Right ventricle myocardium inferior (tissue), 1 donor: ENCODE data around the gene HOXA3. TPM values are rescaled to one million over a fixed set of nuclear protein-coding genes. Genes with fewer than 3 reads are reported as not detected.

Experiments
- ATAC-seq: fragments of 200-7000 bp; cut with Tn5 transposase; one replicate; pipeline ENCODE4 v1.9.1; 2020; ENCODE audit warnings: mild to moderate bottlenecking, moderate library complexity
- DNase-seq: peaks from one replicate; pipeline ENCODE4 v3.0.0; 2021; ENCODE audit errors: missing footprints
- intact Hi-C: fragments of 100-400 bp; cut with DNase I; formaldehyde crosslinking; loops from one replicate; pipeline ENCODE4 v1.11.0; 2022
- total RNA-seq: library from RNA; stranded (reverse); fragmentation: NEBNext Ultra II Directional; extraction: Animal tissue kit (Norgen Biotek cat#: 25700); gene quantifications from one replicate; pipeline ENCODE4 v1.2.1, GENCODE V29; 2021
- donor health status: DM: no; HTN: yes; CAD: no; lungs with severe emphysema.

The HOXA3 gene
- total RNA-seq, 1 donor from 2014 or later, result not detected

DNA sequence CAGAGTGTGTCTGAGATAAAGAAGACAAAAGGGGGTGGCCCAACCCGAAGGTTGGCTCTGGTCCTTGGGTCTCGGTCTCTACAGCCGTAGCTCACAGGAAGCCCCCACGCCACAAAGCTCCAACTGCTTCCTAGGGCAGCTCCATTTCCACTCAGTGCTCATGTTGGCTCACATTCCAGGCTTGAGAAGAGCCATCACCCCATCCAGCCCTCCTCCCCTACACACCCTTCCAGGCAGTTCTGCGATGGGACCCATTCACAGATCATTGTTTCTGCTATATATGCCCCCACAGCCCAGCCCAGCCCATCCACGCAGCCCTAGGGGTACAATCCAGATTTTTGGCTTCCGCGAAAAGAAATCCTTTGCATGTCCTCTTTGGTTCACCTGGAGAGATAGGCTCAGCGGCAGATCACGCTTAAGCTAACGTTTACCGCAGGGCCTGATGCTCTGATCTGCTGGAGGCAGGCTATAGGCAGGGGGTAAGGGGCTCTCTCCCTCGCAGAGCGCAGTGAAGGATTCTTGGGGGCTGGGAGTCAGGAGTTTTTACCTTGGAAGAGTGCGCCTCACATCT, 38.9 kb upstream of the HOXA3 start:
- intact Hi-C loops, result no loop called here
- DNase-seq (no peak), ATAC-seq (no peak)

DNA sequence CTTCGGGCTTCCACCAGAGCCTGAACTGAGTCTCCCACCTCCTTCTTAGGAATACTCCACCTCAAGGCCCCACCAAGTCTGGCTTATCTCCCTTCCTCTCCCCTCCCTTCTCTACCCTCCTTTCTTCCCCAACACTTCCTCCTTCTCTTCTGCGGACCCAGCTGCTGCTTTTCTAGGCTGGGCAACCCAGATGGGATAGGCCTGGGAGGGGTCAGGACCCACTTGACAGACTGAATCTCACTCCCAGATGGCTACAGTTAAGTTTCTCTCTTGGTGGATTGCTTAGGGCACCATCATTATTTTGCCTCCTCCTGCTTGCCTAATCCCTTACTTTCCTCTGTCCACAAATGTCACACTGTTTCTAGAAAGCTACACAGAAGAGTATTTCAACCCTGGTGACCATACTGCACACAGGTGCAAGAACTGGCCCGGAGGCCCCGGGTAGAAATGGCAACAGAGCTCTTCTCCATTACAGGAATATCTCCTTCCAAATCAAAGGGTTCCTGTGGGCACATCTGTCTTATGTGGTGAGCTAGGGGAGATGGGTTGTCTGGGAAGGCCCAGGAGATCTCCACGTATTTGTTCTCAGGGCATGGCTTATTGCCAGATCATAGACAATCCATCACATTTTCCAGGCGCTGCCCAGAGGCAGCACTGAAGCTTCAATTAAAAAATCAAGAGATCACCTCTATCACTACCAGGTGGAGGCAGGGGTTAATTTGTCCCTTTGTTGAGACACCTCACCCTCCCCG, 37.8 kb upstream of the HOXA3 start:
- no peak for DNase-seq
- intact Hi-C loops, result no loop called here
- no peak for ATAC-seq

DNA sequence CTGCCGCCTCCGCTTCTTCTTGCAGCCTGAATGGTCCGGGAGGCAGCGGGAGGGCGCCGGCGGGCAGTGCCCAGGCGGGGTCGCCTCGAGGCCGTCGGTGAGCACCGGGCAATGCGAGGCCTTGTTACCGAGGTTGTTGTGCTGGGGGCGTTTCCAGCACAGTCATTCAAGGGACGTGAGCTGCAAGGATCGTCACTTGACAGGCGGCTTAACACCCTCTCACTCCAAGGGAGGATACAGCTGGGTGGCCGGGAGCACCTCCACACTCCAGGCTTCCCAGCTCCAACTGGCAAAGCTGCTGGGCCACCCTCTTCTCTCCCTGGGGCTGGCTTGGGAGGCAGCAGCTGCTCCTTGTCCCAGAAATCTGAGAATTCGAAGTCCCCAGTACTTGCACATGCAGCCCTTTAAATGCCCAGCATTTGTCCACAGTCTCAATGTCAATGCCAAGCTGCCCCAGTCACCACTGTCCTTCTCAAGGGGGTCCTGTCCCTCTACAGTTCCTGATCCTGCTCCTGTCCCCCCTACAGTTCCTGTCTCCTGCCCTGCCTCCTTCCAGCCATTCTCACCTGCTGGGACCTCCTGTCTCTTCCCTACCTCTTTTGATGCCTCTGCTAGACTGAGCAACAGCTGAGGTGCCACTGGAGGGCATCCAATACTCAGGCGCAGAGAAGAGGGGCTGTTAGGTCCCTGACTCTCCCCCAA, 37.1 kb upstream of the HOXA3 start:
- ATAC-seq (no peak), DNase-seq (no peak)
- intact Hi-C loops, result no loop called here

GRCh38 chr7:27188386-27189294, 36.3 kb upstream of the HOXA3 start:
- no peak for ATAC-seq
- intact Hi-C loops, result no loop called here
- DNase-seq, result no peak

- no peak for DNase-seq
- intact Hi-C loops, result no loop called here
Measured at GRCh38 chr7:27187475-27188385, 35.3 kb upstream of the HOXA3 start.

DNA sequence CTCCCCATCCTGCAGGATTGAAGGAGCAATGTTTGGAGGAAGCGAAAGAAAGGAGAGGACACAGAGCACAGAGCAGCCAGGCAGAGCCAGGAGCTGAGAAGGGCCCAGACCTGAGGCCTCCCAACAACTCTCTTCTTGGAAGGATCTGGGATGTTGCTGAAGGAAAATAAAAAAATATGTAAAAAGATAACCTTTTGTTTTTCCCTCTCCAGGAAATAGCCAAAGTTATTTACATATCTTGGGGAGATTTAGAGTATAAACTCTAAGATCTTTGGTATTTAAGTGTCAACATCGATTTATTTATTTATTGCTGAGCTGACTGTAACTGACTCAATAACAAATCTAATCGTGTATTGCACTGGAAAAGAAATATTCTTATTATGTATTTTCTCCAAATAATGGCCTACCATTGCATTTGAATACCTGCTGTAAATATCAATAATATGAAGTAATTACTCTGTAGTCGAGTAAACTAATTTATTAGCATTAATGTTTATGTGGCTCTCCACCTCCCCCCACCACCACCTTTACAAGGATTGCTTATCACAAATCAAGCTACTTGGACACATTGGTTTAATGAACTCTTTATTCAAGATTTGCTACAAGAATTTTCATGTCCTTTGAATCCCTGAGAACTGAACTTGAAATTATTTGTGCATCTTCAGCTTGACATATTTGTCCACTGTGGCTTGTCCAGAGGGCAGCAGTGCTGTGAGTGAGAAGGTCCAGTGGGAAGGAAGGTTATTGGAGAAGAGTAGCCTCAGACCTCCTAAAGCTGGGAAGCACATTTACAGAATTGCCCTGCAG, 34.5 kb upstream of the HOXA3 start:
- no peak for ATAC-seq
- DNase-seq, result no peak
- intact Hi-C loops, result no loop called here

More at GRCh38 chr7:27187475-27188385, 35.3 kb upstream of the HOXA3 start:
- ATAC-seq, result no peak

GRCh38 chr7:27185854-27186667, 33.7 kb upstream of the HOXA3 start:
- no peak for ATAC-seq
- intact Hi-C loops, result no loop called here

GRCh38 chr7:27185013-27185853, 32.9 kb upstream of the HOXA3 start, which contains the start of gene HOXA11:
Gene HOXA11 (minus strand): TSS chr7:27185232. CDS start chr7:27185144, 88 bp downstream.
- ATAC-seq (no peak), DNase-seq (no peak)
- intact Hi-C loops, result no loop called here

More at GRCh38 chr7:27185854-27186667, 33.7 kb upstream of the HOXA3 start:
- DNase-seq, result no peak

DNA sequence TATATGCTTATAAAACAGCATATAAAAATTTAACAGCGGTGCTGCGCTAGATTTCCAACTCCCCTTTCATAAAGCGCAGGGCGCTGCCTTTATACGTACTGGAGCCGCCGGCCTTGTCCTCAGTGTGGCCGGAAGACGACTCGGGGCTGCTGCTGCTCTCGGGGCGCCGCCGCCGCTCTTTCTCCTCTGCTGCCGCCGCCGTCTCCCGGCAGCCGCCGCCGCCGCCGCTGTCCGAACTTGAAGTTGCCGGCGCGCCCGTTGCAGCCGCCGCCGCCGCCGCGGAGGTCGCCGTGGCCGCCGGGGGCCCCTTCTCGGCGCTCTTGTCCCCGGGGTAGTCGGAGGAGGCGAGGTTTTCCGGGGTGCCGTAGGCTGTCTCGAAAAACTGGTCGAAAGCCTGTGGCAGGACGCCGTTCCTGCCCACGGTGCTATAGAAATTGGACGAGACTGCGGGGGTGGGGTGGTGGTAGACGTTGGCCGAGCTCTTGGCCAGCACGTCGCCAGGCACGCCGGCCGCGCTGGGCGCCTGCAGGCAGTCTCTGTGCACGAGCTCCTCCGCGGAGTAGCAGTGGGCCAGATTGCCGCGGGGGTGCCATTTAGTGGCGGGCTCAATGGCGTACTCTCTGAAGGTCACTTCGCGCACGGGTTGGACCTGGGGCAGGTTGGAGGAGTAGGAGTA, 32.1 kb upstream of the HOXA3 start:
- DNase-seq (no peak), ATAC-seq (no peak)
- intact Hi-C loops, result no loop called here

GRCh38 chr7:27183682-27184336, 31.4 kb upstream of the HOXA3 start:
- intact Hi-C loops, result no loop called here
- no peak for ATAC-seq
- no peak for DNase-seq

DNA sequence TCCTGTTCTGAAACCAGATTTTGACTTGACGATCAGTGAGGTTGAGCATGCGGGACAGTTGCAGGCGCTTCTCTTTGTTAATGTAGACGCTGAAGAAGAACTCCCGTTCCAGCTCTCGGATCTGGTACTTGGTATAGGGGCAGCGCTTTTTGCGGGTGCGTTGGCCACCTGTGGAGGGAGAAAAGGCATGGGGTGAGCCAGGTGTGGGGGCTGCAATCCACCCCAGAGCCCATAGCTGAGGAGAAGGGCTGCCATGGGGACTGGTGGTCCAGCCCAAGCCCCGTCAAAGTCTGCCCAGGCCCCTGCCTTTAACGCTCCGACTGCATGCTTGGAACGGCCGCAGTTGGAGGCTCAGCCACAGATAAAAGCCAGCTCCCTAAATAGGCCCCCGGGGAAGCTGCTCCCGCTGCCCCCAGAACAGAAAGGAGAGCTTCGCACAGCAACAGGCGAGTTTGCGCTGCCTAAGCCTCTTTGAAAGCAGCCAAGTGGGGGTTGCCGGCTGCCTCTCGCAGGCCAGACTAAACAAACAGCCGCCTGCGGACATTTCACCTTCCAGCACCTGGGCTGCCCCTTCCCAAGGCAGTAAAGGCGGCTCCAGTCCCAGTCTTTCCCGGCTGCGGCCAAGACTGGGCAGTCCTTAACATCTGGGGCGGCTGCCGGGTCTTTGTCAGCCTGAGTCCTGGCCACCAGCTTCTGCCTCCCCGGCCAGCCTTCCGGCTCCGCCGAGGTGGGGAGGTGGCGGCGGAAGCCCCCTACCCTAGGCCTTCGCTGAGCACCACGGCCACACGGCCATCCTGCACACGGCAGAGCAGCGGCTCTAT, 30.7 kb upstream of the HOXA3 start:
- intact Hi-C loops, result no loop called here
- DNase-seq, result no peak

DNA sequence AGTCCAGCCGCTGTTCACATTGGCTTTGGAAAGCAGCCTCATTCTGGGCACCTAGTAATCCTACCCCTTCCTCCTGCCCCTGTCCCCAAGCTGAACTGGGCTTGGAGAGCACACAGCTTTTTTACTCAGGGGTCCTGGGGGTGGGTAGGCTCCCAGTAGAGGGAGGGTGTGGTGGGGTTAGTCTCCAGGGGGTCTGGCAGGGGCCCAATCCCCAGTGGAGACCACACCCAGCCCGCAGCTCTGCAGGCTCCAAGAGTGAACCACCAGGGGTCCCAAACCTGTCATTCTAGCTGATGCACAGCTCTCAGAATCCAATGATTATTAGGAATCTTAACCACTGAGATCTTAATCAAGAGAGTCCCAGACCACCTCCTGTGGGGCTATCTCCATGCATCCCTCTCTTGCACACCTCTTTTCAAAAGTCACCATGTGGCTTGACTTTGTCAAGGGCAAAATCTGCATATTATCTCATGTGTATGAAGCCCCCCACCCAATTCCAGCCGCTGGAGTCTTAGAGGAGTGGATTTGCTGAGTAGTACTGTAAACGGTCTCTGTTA, 30.0 kb upstream of the HOXA3 start:
- intact Hi-C loops, result no loop called here
- no peak for ATAC-seq
- no peak for DNase-seq

More for the DNA sequence above, 30.7 kb upstream of the HOXA3 start:
- no peak for ATAC-seq

DNA sequence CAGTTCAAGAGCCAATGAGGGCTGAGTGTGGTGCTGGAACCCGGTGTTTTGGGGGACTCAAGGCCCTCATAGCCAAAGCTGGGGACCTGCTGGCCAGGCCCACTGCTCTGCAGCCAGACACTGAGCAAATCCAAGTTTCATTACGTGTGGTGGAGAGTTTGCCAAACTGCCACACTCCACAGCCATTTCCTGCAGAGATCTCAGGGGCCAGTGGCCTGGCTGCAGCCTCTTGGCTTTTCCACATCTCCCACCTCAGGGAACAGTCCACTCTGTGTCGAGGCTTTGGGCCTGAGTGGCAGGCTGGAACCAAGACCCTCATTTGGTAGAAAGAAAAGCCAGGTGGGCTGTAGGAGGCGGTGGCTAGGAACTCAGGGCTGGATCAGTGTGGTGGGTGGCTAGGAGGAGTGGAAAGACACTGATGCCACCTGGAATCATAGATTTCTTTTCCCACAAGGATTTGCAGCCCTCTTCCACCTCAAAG, 29.5 kb upstream of the HOXA3 start:
- intact Hi-C loops, result no loop called here
- DNase-seq (no peak), ATAC-seq (no peak)
